ENCODE data around the gene SLC22A12.

- peak; percentile 50 for TF ChIP-seq CTCF (IDR thresholded peaks at IDR 0.05)
- no peak for TF ChIP-seq EZH2 (IDR thresholded peaks at IDR 0.05)
Measured at GRCh38 chr11:64629796-64630562, 39.0 kb downstream of the SLC22A12 start.

Measured in neural progenitor cell (in vitro differentiated cells).